HG03066 (cell line): Measurements from ENCODE around the gene EPHB6.

Source experiments
- ATAC-seq: cut with Tn5 transposase; IDR thresholded peaks from one replicate; pipeline ENCODE4 v1.9.1; 2021; ENCODE audit warnings: low read depth; ENCODE audit not compliant: unreplicated experiment

EPHB6 gene

GRCh38 chr7:142916508-142916907, 61.6 kb downstream of the EPHB6 start:
- no peak for ATAC-seq

- no peak for ATAC-seq
Measured at GRCh38 chr7:142917447-142917846, 62.6 kb downstream of the EPHB6 start.

GRCh38 chr7:142918901-142919300, 64.0 kb downstream of the EPHB6 start:
- no peak for ATAC-seq

GRCh38 chr7:142919656-142920055, 64.8 kb downstream of the EPHB6 start:
- ATAC-seq = no peak
